Endothelial cell of umbilical vein (primary cell): Measurements from ENCODE around the gene PLXNA4. TPM values are rescaled to one million over a fixed set of nuclear protein-coding genes. Genes with fewer than 3 reads are reported as not detected.

Source experiments
- BruUV-seq: library from RNA; stranded (reverse); fragments of 400-500 nt; replicated peaks from 2 replicates; lab custom pipeline; 2021; lab: Mats Ljungman, UMichigan
- CTCF ChIA-PET: fragments of 300-600, 350-600 bp; sonication (Branson Sonifier 250); formaldehyde crosslinking; loops from one replicate; lab custom pipeline; 2021; ENCODE audit warnings: antibody characterized with exemption, inconsistent platforms; lab: Charles Lee
- POLR2A ChIA-PET: fragments of 300-600, 350-600 bp; sonication (Branson Sonifier 250); formaldehyde crosslinking; loops from one replicate; lab custom pipeline; 2021; ENCODE audit warnings: antibody characterized with exemption, inconsistent platforms; lab: Charles Lee
- DNase-seq: peaks from one replicate; pipeline ENCODE4 v3.0.0-alpha.2; 2011; ENCODE audit warnings: low read depth, low spot score
- FAIRE-seq: peaks from 2 replicates; lab custom pipeline; 2011; peaks lifted over from hg19 to GRCh38; lab: Jason Lieb, UNC
- H2AFZ ChIP-seq: 2 replicates; pipeline ENCODE4 v1.6.0; 2012; ENCODE audit warnings: low read depth, low read length, control low read depth, inconsistent platforms
- H3K27ac ChIP-seq: 2 replicates; pipeline ENCODE4 v1.5.1; 2011; ENCODE audit warnings: low read depth, mild to moderate bottlenecking, control low read depth, low read length, moderate library complexity; ENCODE audit not compliant: insufficient read depth
- H3K27me3 ChIP-seq, 2 experiments: 2 replicates each; pipeline versions ENCODE4 v1.6.0 to v1.6.1; 2011; ENCODE audit warnings: low read length in 2 of 2, mixed read lengths in 1 of 2; ENCODE audit not compliant: control insufficient read depth in 2 of 2, insufficient read depth in 2 of 2
- H3K36me3 ChIP-seq, 2 experiments: 2 replicates in 1 of 2; 3 replicates in 1 of 2; pipeline ENCODE4 v1.5.1; 2011; ENCODE audit warnings: low read length in 2 of 2, mild to moderate bottlenecking in 1 of 2, moderate library complexity in 1 of 2; ENCODE audit not compliant: control insufficient read depth in 2 of 2, insufficient read depth in 2 of 2; ENCODE audit errors: extremely low read depth in 1 of 2
- H3K4me1 ChIP-seq: 3 replicates; pipeline ENCODE4 v1.5.1; 2011; ENCODE audit warnings: mild to moderate bottlenecking, low read length; ENCODE audit not compliant: control insufficient read depth, insufficient read depth; ENCODE audit errors: extremely low read depth
- H3K4me2 ChIP-seq: 2 replicates; pipeline ENCODE4 v1.6.1; 2011; ENCODE audit warnings: low read length, control low read depth, mixed read lengths; ENCODE audit not compliant: insufficient read depth
- H3K4me3 ChIP-seq, 3 experiments: fragments of 200-600 bp in 1 of 3; sonication (generic), shearing (Covaris generic) in 1 of 3; replicated peaks in 1 of 3; 2 replicates each; pipeline ENCODE4 v1.5.1; 2011 to 2016; ENCODE audit warnings: control low read depth in 3 of 3, low read length in 3 of 3, mild to moderate bottlenecking in 2 of 3, inconsistent platforms in 1 of 3, low read depth in 1 of 3, moderate library complexity in 1 of 3; ENCODE audit not compliant: insufficient read depth in 1 of 3
- H3K79me2 ChIP-seq: 2 replicates; pipeline ENCODE4 v1.6.0; 2012; ENCODE audit warnings: low read length, inconsistent platforms; ENCODE audit not compliant: control insufficient read depth, insufficient read depth
- H3K9ac ChIP-seq: replicated peaks from 2 replicates; pipeline ENCODE3; 2011; ENCODE audit warnings: low read length, control low read depth; ENCODE audit not compliant: insufficient read depth; ENCODE audit errors: extremely low read depth
- H3K9me1 ChIP-seq: replicated peaks from 3 replicates; pipeline ENCODE4 v1.6.0; 2011; ENCODE audit warnings: mild to moderate bottlenecking, low read length; ENCODE audit not compliant: control insufficient read depth, insufficient read depth; ENCODE audit errors: extremely low read depth
- H3K9me3 ChIP-seq: replicated peaks from 2 replicates; pipeline ENCODE4 v1.5.1; 2012; ENCODE audit warnings: low read length, inconsistent platforms; ENCODE audit not compliant: control insufficient read depth, insufficient read depth
- H4K20me1 ChIP-seq: replicated peaks from 2 replicates; pipeline ENCODE3; 2011; ENCODE audit warnings: mild to moderate bottlenecking, low read length; ENCODE audit not compliant: control insufficient read depth, insufficient read depth; ENCODE audit errors: extremely low read depth
- CTCF ChIP-seq, 2 donors: IDR thresholded peaks; 1 replicate in 1 of 2; 2 replicates in 1 of 2; pipeline ENCODE4 v1.5.1; 2011; ENCODE audit warnings: low read length in 2 of 2, mild to moderate bottlenecking in 2 of 2, moderate library complexity in 2 of 2, control low read depth in 1 of 2, inconsistent platforms in 1 of 2, low read depth in 1 of 2; ENCODE audit not compliant: insufficient read depth in 1 of 2; ENCODE audit errors: extremely low read depth in 1 of 2
- EZH2 ChIP-seq: IDR thresholded peaks from 2 replicates; pipeline ENCODE4 v1.6.1; 2012; ENCODE audit warnings: borderline replicate concordance, low read depth, mild to moderate bottlenecking, moderate library complexity, low read length, inconsistent platforms; ENCODE audit not compliant: severe bottlenecking
- FOS ChIP-seq: IDR thresholded peaks from 2 replicates; pipeline ENCODE4 v1.6.1; 2011; ENCODE audit warnings: mild to moderate bottlenecking, low read length, moderate library complexity, borderline replicate concordance; ENCODE audit not compliant: insufficient read depth
- GATA2 ChIP-seq: IDR thresholded peaks from 2 replicates; pipeline ENCODE4 v1.7.0; 2011; ENCODE audit warnings: low read depth, mild to moderate bottlenecking, moderate library complexity, mixed read lengths, low read length; ENCODE audit not compliant: insufficient read length, insufficient read depth
- JUN ChIP-seq: IDR thresholded peaks from 2 replicates; pipeline ENCODE4 v1.6.1; 2011; ENCODE audit warnings: borderline replicate concordance, low read depth; ENCODE audit not compliant: insufficient read length, insufficient read depth
- MYC ChIP-seq: IDR thresholded peaks from one replicate; pipeline ENCODE4 v1.6.1; 2011; ENCODE audit warnings: mild to moderate bottlenecking, low read depth, low read length
- dilution Hi-C: fragments of 300-500 bp; cut with MboI; formaldehyde crosslinking; loops from one replicate; pipeline ENCODE4 v1.15.0; 2019; ENCODE audit warnings: low sequenced_read_pairs; ENCODE audit not compliant: extremely low pct_ligation_motif_present
- intact Hi-C: fragments of 100-400 bp; cut with micrococcal nuclease; formaldehyde crosslinking; loops from one replicate; pipeline ENCODE4 v1.10.0; 2022
- polyA plus RNA-seq, 4 experiments: library from polyadenylated mRNA; depleted of rRNA in 3 of 4; stranded (reverse) in 3 of 4; unstranded in 1 of 4; fragments of >200 nt; gene quantifications; 2 replicates each; pipeline versions ENCODE4 v1.2.1 to v1.2.3, GENCODE V29; 2011 to 2012; ENCODE audit warnings: missing spikeins in 1 of 4
- total RNA-seq: library from RNA; stranded (reverse); gene quantifications from 2 replicates; pipeline ENCODE4 v1.2.3, GENCODE V29; 2021

The PLXNA4 gene
- total and polyA plus RNA-seq, 2 donors (not counting 3 experiments of a cell fraction or from before 2014, with no cell fraction given): 12.1 to 20.4 TPM

GRCh38 chr7:132207211-132207610 lies 369.1 kb downstream of the PLXNA4 start:
- dilution Hi-C loops: no loop called here
- intact Hi-C loops: no loop called here
- POLR2A ChIA-PET: no interaction called here

More at GRCh38 chr7:132207211-132207610, 369.1 kb downstream of the PLXNA4 start:
- CTCF ChIA-PET: no interaction called here
- TF ChIP-seq FOS (no peak), EZH2 (no peak), GATA2 (no peak), MYC (no peak), JUN (no peak), CTCF (IDR thresholded peaks at IDR 0.05; ENCODE audit: extremely low read depth in 1 of 2, insufficient read depth in 1 of 2, low read depth in 1 of 2, low read length in 2 of 2) (no peak)
- Histone ChIP-seq H3K9ac (no peak overlapping the region), H3K27ac (no peak overlapping the region), H3K4me2 (no peak overlapping the region), H3K4me3 (no peak overlapping the region), H2AFZ (no peak overlapping the region), H3K79me2 (no peaks in the 10 kb centered on the region), H3K9me1 (no peaks in the 10 kb centered on the region), H3K4me1 (no peaks in the 10 kb centered on the region), H3K9me3 (no peaks in the 10 kb centered on the region), H3K36me3 (peaks cover 0 to 11% of the 10 kb centered on the region in 2 experiments), H4K20me1 (no peaks in the 10 kb centered on the region), H3K27me3 (no peaks in the 10 kb centered on the region)
- no TSS peak for BruUV-seq
- FAIRE-seq (no peak), DNase-seq (no peak)
